ENCODE results near the gene COBL. TPM values are rescaled to one million over a fixed set of nuclear protein-coding genes. Genes with fewer than 3 reads are reported as not detected.

COBL gene
- total RNA-seq, 1 donor from 2014 or later = 17.0 TPM

DNA sequence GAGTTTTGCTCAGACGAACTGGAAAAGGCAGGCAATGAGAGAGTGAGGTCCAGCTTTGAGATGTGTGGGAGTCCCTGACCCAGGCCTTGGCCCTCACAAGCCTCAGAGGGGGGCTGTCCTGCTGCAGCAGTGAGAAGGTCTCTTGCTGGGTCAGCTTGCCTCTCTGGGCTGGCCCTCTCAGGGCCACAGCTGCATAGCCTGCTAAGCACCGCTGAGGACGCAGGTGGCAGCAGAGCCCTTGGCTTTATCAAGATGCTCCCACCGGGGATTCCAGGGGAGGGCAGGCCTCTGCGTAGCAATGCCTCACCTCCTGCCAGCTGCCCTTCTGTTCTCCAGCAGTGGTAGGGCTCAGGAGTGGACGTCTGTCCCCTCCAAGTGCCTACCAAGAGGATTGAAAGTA is 128.7 kb downstream of the COBL start:
- DNase-seq (ENCODE audit: low spot score) (no peak), ATAC-seq (peak; percentile 63)
- intact Hi-C loops (cut with DNase I) = loop anchor here (10.0 kb wide), 1 partner anchor 177 kb away; no protein-coding TSS in a partner anchor

GRCh38 chr7:51186531-51186930 is 130.1 kb downstream of the COBL start:
- DNase-seq (ENCODE audit: low spot score) (no peak), ATAC-seq (no peak)
- intact Hi-C loops (cut with DNase I) = loop anchor here (10.0 kb wide), 1 partner anchor 178 kb away; no protein-coding TSS in a partner anchor

GRCh38 chr7:51182636-51183166 is 133.9 kb downstream of the COBL start:
- intact Hi-C loops (cut with DNase I) = loop anchor here (10.0 kb wide), 1 partner anchor 182 kb away; no protein-coding TSS in a partner anchor
- peak; percentile 74 for ATAC-seq

DNA sequence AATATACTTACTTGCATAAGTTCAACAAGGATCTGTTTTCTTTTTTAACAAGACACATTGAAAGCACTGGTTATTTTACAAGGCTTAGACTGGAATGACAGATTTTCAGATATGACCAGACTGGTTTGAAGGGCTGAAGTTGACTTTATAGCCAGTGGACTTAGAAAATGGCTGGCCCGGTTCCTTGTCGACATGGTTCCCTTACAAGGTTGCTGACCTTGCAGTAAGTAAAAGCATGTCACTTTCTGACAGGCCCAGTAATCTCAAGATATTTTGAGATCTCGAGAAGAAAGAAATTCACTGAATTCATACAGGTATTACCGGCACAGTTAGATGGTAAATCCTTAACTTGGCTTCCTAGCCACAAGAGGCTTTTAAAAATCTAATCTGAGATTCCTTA is 136.5 kb downstream of the COBL start:
- ATAC-seq (no peak), DNase-seq (ENCODE audit: low spot score) (no peak)
- intact Hi-C loops (cut with DNase I) = loop anchor here (10.0 kb wide), 1 partner anchor 185 kb away; no protein-coding TSS in a partner anchor

More at GRCh38 chr7:51182636-51183166, 133.9 kb downstream of the COBL start:
- DNase-seq (ENCODE audit: low spot score) = no peak

- DNase-seq (ENCODE audit: low spot score) (no peak), ATAC-seq (no peak)
- intact Hi-C loops (cut with DNase I) = no loop called here
These were observed 140.6 kb downstream of the COBL start for GRCh38 chr7:51175992-51176388.

- intact Hi-C loops (cut with DNase I) = no loop called here
- DNase-seq (ENCODE audit: low spot score) = no peak
- no peak for ATAC-seq
These were observed 141.2 kb downstream of the COBL start for GRCh38 chr7:51175316-51175991.

GRCh38 chr7:51165337-51165736 is 151.3 kb downstream of the COBL start:
- intact Hi-C loops (cut with DNase I) = no loop called here
- ATAC-seq = no peak
- DNase-seq (ENCODE audit: low spot score) = no peak

GRCh38 chr7:51162724-51163329 is 153.8 kb downstream of the COBL start:
- ATAC-seq = peak; percentile 88
- intact Hi-C loops (cut with DNase I) = loop anchor here (5.0 kb wide), 1 partner anchor 194 kb away; no protein-coding TSS in a partner anchor
- peak; percentile 84 for DNase-seq (ENCODE audit: low spot score)

DNA sequence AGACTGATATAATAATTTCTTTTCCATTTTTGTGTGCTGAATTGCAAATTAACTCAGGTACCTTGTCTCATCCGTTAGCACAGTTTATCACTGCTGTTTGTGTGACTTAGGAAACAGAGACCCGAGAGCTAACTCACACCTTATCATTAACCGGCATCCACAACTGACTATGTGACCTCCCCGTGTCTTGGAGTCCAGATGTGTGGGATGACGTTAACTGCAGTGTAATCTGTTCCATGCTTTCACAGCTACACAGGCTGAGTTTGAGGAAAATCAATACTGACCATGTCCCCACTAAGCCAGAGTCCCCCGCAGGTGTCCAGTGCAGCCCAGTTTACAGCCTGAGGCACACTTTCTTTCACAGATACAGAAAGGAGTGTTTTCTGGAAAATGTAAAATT is 154.7 kb downstream of the COBL start:
- ATAC-seq (no peak), DNase-seq (ENCODE audit: low spot score) (no peak)
- intact Hi-C loops (cut with DNase I) = loop anchor here (5.0 kb wide), 1 partner anchor 195 kb away; no protein-coding TSS in a partner anchor

- intact Hi-C loops (cut with DNase I) = loop anchor here (5.0 kb wide), 1 partner anchor 196 kb away; no protein-coding TSS in a partner anchor
- peak; percentile 90 for ATAC-seq
- DNase-seq (ENCODE audit: low spot score) = peak; percentile 80
These were observed 155.5 kb downstream of the COBL start for GRCh38 chr7:51160990-51161615.

DNA sequence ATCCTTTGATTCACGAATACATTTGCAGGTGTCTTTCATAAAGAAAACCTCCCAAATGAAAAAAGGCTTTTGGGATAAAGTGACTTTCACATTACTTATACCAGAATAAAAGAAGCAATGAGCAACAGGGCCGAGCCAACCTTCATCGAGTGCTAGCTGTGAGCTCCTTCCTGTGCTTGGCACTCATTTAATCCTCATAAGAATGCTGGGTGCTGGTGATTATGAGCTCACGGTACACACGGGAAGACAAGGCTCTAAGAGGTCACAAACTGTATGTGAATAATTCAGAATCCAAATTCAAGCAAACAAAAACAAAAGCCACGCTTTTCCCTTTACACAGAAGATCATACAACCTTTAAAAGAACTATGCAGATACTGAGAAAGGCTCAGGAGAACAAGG is 156.2 kb downstream of the COBL start:
- ATAC-seq (no peak), DNase-seq (ENCODE audit: low spot score) (no peak)
- intact Hi-C loops (cut with DNase I) = loop anchor here (5.0 kb wide), 1 partner anchor 197 kb away; no protein-coding TSS in a partner anchor

DNA sequence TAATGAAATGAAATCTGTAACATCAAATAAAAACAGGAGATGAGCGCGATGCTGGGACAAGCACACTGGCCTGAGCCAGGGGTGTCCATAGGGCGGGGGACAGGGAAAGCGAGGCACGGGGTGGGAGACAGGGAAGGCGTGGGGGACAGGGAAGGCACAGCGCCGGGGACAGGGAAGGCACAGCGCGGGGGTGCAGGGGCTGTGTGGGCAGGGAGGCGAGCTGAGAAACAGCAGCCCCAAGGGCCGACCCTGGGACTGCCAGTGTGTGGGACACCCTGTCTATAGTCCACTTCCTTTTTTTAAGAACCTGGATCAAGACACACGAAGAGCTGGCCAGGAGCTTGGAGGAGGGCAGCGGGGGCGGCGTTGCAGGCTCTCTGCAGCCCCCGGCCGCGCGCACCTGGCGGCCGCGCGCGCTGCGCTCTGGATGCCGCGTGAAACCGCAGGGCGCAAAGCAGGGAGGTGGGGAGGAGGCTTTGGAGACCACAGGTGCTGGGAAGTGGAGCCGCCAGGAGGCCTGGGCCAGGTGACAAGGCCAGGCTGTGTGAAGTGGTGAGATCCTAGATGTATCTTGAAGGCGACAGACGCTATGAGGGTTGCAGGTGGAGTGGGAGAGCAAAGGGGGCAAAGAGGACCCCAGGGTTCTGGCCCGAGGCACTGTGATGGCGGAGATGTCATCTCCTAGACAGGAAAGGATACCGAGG is 157.7 kb downstream of the COBL start:
- DNase-seq (ENCODE audit: low spot score) (no peak), ATAC-seq (no peak)
- intact Hi-C loops (cut with DNase I) = loop anchor here (10.0 kb wide), 1 partner anchor 684 kb away; no protein-coding TSS in a partner anchor

DNA sequence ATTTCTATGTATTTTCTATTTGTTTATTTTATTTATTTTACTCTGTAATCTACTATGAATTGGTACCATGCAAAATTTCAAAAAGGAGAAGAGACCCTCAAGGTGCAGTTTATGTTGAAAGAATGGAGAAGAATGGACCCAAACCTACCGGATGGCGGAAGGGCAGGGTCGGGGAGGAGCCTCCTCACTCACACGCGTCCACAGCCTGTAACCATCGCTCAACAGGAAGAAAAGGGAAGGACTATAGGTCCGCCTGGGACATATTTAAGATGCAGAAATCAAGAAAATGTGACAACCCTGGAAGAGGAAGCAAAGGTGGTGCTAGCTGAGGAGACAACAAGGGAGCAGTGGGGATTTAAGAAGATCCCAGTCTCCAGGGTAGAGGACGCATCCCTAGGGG is 158.4 kb downstream of the COBL start:
- DNase-seq (ENCODE audit: low spot score) = no peak
- no peak for ATAC-seq
- intact Hi-C loops (cut with DNase I) = loop anchor here (10.0 kb wide), 1 partner anchor 683 kb away; no protein-coding TSS in a partner anchor

DNA sequence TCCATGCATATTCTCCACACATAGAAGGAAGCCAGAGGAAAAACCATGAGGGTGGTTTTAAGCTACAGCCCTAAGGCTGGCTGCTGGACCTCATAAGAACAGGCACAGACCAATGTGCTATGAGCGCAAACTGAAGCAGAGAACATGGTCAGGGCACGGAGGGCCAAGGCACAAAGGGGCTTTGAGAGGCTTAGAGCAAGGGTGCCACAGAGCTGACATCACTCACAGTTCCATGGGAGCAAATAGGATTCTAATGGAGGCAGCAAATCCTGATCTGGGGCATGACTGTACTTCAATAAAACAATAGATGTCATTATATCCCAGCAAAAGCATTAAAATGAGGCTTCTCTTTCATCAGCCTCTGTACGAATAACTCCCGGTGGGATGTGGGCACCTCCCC is 162.4 kb downstream of the COBL start:
- intact Hi-C loops (cut with DNase I) = loop anchor here (10.0 kb wide), 1 partner anchor 679 kb away; no protein-coding TSS in a partner anchor
- DNase-seq (ENCODE audit: low spot score) (no peak), ATAC-seq (peak; percentile 46)

DNA sequence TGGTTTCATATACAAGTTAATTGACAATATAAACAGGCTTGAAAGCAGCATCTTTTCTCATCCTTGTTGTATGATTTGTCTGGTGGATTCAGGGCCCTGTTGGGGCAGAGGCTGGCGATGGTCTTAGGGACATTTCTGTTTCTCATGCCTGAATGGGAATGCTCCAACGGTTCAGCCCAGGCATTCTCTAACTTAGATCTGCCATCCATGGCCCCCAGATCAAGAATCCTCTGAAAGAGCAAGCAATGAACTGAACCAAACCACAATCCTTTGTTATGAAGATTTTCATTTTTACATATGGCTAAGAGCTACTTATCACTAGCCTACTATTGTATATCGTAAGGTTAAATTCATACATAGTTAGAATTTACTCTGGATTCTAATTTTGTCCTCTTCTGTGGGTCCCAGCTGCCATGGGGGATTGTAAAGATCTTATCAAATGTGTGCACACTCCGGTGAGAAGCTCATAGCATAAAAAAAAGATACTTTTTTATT is 163.9 kb downstream of the COBL start:
- no peak for DNase-seq (ENCODE audit: low spot score)
- intact Hi-C loops (cut with DNase I) = loop anchor here (10.0 kb wide), 1 partner anchor 678 kb away; no protein-coding TSS in a partner anchor
- ATAC-seq = no peak

DNA sequence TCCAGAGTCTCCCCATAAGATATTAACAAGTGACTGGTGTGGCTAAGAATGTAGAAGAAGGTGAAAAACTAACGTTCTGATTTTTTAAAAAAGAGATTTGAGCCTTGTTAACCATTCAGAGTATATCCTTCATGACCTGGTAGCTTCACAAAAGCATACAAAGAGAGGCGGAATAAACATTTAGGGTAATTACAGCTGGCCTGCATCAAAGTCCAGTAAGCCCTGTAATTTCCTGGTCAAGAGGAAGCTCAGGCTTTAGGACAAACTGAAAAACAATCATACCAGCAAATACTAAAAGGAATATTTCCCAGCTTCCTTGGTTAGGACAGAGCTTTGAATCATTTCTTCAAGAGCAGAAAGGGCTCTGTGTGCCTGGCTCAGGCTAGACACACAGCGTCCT is 165.2 kb downstream of the COBL start:
- DNase-seq (ENCODE audit: low spot score) = no peak
- no peak for ATAC-seq
- intact Hi-C loops (cut with DNase I) = loop anchor here (10.0 kb wide), 1 partner anchor 677 kb away; no protein-coding TSS in a partner anchor

GRCh38 chr7:51150193-51150592 is 166.4 kb downstream of the COBL start:
- ATAC-seq = no peak
- intact Hi-C loops (cut with DNase I) = loop anchor here (10.0 kb wide), 1 partner anchor 675 kb away; no protein-coding TSS in a partner anchor
- DNase-seq (ENCODE audit: low spot score) = no peak

DNA sequence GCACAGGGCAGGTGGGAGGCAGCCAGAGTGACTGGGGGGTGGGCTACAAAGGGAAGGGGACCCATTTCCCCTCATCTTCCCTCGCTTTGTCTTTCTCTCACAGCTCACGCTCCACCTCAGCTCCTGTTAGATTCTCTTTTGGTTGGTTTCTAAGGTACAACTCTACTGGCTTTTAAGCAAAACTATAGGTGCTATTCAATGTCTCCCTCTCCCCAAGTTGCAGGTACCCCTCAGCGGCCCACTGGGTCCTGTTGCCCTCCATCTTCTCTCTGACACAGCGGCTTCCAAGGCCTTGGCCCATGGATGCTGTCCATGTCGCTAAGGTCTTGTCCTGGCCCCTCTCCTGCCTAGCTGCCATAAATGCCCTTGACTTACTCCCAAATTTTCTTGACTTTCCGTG is 168.4 kb downstream of the COBL start:
- intact Hi-C loops (cut with DNase I) = no loop called here
- no peak for ATAC-seq
- DNase-seq (ENCODE audit: low spot score) = no peak
